Activated CD4-positive, CD25-positive, alpha-beta regulatory T cell treated with anti-CD3 and anti-CD28 coated beads, Interleukin-2, amount 50 U/mL, for 16 hours (primary cell): ENCODE results near the gene PNPLA6.
"Not testable (repeated sequence)": the region's sequence is repeated elsewhere in the genome, so short reads cannot be mapped to it uniquely, and the experiment has no call there.

Experiments
- DNase-seq: peaks from one replicate; pipeline ENCODE4 v3.0.0-alpha.2; 2020; ENCODE audit warnings: low read depth, low spot score

The PNPLA6 gene

GRCh38 chr19:7554990-7555864 is 19.7 kb downstream of the PNPLA6 start:
- no peak for DNase-seq

- DNase-seq, result no peak
Observed at GRCh38 chr19:7556696-7557315, 21.3 kb downstream of the PNPLA6 start.

- DNase-seq, result no peak
Observed at GRCh38 chr19:7558667-7559066, 23.1 kb downstream of the PNPLA6 start.

GRCh38 chr19:7559102-7559501 is 23.6 kb downstream of the PNPLA6 start:
- DNase-seq, result no peak

- no peak for DNase-seq
Observed at GRCh38 chr19:7560255-7560654, 24.7 kb downstream of the PNPLA6 start.

- no peak for DNase-seq
Observed at GRCh38 chr19:7561325-7561724, 25.8 kb downstream of the PNPLA6 start.

DNA sequence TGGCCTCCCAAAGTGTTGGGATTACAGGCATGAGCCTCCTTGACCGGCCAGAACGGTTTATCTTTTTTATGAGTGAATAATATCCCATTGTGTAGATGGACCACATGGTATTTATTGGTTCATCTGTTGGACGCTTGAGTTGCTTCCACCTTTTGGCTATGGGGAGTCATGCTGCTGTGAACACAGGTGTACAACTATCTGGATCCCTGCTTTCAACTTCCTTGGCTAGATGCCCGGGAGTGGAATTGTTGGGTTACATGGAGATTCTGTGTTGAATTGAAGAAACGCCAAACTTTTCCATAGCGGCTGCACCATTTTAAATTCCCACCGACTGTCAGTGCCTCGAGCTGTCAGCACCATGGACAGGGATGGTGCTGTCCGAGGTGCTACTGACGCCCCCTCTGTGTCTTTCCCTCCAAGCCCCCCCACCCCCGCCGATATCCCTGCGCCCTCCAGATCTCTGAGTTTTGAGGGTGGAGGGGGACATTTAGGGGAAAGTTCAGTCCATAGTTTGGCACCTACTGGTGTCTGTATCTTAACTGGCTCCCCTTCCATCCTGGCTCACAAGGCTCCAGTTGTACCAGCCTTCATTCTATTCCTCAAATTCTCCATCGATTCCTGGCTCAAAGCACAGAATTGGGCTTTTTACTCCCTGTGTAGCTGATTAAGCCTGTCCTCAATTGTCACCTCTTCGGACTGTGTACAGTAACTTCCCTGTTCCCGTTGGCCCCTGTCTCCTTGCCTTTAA is 27.3 kb downstream of the PNPLA6 start:
- no peak for DNase-seq

GRCh38 chr19:7564866-7565265 is 29.3 kb downstream of the PNPLA6 start:
- no peak for DNase-seq

DNA sequence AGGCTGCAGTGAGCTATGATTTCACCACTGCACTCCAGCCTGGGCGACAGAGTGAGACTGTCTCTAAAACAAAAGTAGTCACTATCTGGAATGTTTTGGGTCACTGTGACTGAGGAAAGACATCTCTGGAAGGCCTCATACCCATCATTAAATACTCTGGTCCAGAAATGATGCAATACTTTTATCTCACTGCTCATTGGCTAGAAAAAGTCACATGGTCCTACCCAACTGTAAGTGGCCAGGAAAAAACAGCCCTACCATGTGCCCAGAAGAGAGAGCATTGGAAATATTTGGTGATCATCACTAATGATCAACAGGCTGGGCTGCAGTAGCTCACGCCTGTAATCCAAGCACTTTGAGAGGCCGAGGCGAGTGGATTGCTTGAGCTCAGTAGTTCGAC is 29.8 kb downstream of the PNPLA6 start:
- no peak for DNase-seq

- no peak for DNase-seq
Observed at GRCh38 chr19:7570761-7571160, 35.2 kb downstream of the PNPLA6 start.

GRCh38 chr19:7575434-7576040 is 40.0 kb downstream of the PNPLA6 start:
- no peak for DNase-seq

GRCh38 chr19:7577422-7577821 is 41.9 kb downstream of the PNPLA6 start:
- not testable (repeated sequence) for DNase-seq

DNA sequence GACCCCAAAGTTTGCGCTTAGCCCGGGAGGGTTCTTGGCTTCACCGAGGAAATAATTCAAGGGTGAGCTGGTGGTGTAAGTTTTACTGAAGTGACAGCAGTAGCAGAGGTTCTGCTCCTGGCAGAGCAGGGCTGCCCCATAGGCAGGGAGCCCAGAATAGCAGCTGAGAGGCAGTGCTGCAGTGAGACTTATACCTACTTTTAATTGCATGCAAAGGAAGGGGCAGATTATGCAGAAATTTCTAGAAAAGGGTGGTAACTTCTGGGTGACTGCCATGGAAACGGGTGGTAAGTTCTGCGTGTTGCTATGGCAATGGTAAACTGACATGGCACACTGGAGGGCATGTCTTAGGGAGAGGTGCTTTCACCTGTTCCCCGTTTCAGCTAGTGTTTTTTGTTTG is 42.6 kb downstream of the PNPLA6 start:
- no peak for DNase-seq

DNA sequence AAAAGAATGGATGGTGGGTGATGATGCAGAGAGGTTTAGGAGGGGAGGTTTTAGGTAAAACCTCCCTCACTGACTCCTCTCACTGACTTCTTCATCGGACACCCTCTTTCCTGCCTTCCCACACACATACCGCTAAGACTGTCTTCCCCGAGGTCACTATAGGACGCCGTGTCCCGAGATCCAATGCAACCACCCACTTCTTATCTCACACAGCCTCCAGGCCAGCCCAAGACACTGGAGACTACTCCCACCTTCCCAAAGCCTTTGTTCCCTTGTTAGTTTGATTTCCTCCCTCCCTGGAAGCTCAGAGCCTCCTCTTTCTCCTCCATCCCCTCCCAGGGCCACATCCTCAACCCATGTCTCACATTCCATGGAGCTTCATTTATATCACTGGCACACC is 43.7 kb downstream of the PNPLA6 start:
- DNase-seq, result no peak

DNA sequence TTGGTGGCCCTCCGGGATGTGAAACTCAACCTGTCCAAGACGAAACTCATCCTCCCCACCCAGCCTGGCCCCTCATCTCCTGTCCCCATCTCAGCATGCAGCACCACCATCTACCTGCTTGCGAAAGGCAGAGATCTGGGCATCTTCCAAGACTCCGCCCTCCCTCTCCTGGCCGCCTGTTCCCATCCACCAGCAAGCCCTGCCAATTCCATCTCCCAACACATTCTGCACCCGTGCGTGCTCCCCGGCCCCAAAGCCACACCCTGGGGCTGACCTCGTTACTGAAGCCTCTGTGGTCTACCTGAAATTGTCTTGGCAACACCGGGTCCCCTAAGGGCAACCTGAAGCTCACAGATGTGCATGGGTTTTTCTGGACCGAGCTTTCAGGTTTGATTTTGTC is 46.9 kb downstream of the PNPLA6 start:
- DNase-seq, result no peak

DNA sequence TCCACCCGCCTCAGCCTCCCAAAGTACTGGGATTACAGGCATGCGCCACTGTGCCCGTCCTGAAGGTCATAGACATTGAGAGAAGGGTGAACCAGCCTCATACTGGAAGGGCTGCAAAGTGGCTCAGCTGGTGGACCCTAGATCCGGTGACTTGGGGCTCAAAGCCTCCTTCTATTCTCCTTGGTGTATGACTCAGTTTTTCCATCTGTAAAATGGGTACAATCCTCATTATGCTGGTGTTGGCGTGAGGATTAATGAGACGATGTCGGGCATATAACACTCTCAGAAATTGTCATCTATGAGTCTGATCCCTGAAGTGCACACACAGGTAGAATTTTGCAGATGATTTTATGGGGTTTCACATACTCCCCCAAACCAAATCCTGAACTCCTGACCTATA is 54.3 kb downstream of the PNPLA6 start:
- no peak for DNase-seq

DNA sequence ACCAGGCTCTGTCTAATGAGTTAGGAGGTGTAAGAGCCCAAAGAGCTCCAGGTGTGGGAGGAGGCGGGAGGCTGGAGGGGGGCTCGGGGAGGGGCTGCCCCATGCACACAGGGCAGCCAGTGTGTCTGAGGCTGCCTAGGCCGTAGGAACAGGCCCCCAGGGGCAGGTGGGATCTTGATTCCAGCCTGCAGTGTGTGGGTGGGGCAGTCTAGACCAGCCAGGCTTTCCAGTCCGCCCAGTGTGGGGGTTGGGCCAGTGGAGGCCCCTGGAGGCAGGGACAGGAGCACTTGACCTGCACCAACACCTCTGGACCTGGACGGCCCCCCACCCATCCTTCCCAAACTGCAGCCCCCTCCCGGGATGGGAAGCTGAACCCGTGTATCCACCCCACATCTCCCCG is 54.7 kb downstream of the PNPLA6 start:
- DNase-seq, result no peak

GRCh38 chr19:7595466-7596133 is 60.1 kb downstream of the PNPLA6 start, which contains the start of gene CAMSAP3:
Gene CAMSAP3, plus strand, starts transcription at chr19:7595863. Its CDS starts 140 bp downstream, at chr19:7596003.
- DNase-seq, result no peak

DNA sequence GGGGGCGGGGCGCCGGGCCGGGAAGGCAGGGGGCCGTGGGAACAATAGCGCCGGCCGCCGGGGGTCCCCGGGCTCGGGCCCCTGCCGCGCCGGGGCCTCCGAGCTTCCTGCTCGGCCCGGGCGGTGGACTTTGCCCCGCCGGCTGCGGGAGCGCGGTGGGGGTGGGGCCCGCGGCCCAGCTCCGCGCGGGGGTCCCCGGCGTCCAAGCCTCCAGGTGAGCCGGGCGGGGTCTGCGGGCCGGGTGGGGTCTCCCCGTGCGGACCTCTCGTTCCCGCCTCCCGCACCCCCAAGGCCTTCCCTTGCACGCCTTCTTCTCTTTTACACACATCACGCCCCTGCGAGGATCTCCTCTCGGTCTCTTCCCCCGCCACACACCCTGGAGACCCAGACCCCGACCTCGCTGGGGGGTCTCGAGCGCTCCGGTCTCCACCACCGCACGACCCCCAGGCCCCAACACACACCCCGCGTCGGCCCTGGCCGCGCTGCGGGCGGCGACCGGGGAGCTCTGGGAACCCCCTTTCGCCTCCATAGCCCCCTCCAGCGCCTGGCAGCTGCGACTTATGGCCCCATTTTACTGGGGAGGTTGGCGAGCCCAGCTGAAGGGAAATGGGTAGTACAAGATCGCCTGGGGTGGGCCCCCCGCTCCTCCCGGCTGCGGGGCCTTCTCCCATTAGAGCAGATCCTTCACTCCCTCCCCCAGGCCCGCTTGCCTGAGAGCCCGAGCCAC is 60.9 kb downstream of the PNPLA6 start:
- no peak for DNase-seq

- DNase-seq, result no peak
Observed at GRCh38 chr19:7597689-7598088, 62.2 kb downstream of the PNPLA6 start.

GRCh38 chr19:7598180-7598579 is 62.7 kb downstream of the PNPLA6 start:
- DNase-seq, result no peak
